Measurements from ENCODE around the gene LRRC1.

Gene LRRC1

DNA sequence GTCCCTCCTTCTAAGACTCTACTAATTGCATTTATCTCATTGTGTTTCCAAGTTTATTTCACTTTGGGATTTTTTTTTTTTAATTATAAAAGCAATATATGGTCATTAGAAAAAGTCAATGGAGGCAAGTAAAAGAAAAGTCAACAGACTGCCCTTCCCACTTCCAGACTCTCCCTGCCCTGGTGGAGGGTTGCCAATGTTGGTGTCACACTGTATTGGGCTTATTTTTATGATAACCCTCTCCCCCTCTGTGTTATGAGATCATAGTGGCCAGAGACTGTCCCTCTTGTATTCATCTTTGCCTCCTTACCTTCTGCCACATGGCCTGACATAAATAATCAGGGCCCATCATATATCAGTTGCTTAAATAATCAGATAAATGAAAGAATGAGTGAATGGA, 63.4 kb downstream of the LRRC1 start:
- H3K4me1 ChIP-seq (ENCODE audit: insufficient read depth, poor library complexity, severe bottlenecking), result peaks cover 5% of the 10 kb centered on the region

DNA sequence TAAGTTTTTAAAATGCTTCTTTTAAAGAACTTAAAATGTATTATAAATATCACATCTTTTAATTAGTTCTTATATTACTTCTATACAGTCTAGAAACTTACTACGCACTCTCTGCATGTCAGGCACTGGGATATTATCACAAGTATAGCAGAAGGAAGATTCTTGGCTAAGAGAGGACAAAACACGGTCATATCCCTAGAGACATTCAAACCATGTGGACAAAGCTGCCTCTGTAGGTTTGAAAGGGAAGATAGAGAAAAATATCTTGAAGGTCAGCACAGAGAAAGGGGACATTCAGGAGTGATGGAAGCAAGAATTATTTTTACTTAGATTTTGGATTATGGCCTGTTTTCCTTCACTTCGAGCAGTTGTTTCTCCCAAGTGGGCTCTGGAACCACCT, 64.1 kb downstream of the LRRC1 start:
- H3K27me3 ChIP-seq (ENCODE audit: insufficient read depth, poor library complexity, severe bottlenecking), result no peaks in the 10 kb centered on the region
- no peak overlapping the region for H3K27ac ChIP-seq (ENCODE audit: poor library complexity, severe bottlenecking)
- DNase-seq (ENCODE audit: low spot score) (no peak), ATAC-seq (ENCODE audit: low read depth) (no peak)
- H3K9me3 ChIP-seq (ENCODE audit: severe bottlenecking), result no peaks in the 10 kb centered on the region
- H3K36me3 ChIP-seq (ENCODE audit: low read depth), result no peaks in the 10 kb centered on the region; the same call in 1 of the 2 replicates
- peaks cover 5% of the 10 kb centered on the region for H3K4me1 ChIP-seq (ENCODE audit: insufficient read depth, poor library complexity, severe bottlenecking)
- TF ChIP-seq, protein P1, sequence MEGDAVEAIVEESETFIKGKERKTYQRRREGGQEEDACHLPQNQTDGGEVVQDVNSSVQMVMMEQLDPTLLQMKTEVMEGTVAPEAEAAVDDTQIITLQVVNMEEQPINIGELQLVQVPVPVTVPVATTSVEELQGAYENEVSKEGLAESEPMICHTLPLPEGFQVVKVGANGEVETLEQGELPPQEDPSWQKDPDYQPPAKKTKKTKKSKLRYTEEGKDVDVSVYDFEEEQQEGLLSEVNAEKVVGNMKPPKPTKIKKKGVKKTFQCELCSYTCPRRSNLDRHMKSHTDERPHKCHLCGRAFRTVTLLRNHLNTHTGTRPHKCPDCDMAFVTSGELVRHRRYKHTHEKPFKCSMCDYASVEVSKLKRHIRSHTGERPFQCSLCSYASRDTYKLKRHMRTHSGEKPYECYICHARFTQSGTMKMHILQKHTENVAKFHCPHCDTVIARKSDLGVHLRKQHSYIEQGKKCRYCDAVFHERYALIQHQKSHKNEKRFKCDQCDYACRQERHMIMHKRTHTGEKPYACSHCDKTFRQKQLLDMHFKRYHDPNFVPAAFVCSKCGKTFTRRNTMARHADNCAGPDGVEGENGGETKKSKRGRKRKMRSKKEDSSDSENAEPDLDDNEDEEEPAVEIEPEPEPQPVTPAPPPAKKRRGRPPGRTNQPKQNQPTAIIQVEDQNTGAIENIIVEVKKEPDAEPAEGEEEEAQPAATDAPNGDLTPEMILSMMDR (IDR thresholded peaks at IDR 0.05; ENCODE audit: poor library complexity, severe bottlenecking), result no peak
- no peak overlapping the region for H3K4me3 ChIP-seq (ENCODE audit: severe bottlenecking)

More for the DNA sequence above, 63.4 kb downstream of the LRRC1 start:
- Histone ChIP-seq H3K9me3 (ENCODE audit: severe bottlenecking) (no peaks in the 10 kb centered on the region), H3K4me3 (ENCODE audit: severe bottlenecking) (no peak overlapping the region), H3K36me3 (ENCODE audit: low read depth) (no peaks in the 10 kb centered on the region; the same call in 1 of the 2 replicates), H3K27me3 (ENCODE audit: insufficient read depth, poor library complexity, severe bottlenecking) (no peaks in the 10 kb centered on the region), H3K27ac (ENCODE audit: poor library complexity, severe bottlenecking) (no peak overlapping the region)
- no peak for ATAC-seq (ENCODE audit: low read depth)
- TF ChIP-seq, protein P1 (IDR thresholded peaks at IDR 0.05; ENCODE audit: poor library complexity, severe bottlenecking), result no peak
- no peak for DNase-seq (ENCODE audit: low spot score)

DNA sequence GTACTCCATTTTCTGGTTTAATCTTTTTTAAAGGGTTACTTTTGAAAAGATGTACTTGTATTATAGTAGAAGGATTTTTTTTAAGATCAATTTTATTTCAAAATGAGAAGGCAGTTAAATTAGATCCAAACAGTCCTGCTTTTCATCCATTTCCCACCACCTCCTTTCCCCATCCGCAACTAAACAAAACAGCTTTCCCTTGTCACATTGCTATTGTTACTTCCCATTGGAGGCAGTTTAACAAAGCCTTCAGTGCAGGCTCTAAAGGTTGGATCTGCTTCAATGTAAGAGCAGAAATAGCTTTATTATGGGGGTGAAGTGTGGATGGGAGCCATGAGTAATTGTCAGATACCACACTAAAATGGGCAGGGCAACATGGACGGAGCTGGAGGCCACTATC, 65.7 kb downstream of the LRRC1 start:
- H3K4me1 ChIP-seq (ENCODE audit: insufficient read depth, poor library complexity, severe bottlenecking), result no peaks in the 10 kb centered on the region
- TF ChIP-seq, protein P1 (IDR thresholded peaks at IDR 0.05; ENCODE audit: poor library complexity, severe bottlenecking), result no peak
- ATAC-seq (ENCODE audit: low read depth) (no peak), DNase-seq (ENCODE audit: low spot score) (no peak)
- no peak overlapping the region for H3K27ac ChIP-seq (ENCODE audit: poor library complexity, severe bottlenecking)
- H3K4me3 ChIP-seq (ENCODE audit: severe bottlenecking), result no peak overlapping the region
- H3K27me3 ChIP-seq (ENCODE audit: insufficient read depth, poor library complexity, severe bottlenecking), result no peaks in the 10 kb centered on the region
- no peaks in the 10 kb centered on the region for H3K36me3 ChIP-seq (ENCODE audit: low read depth)
- no peaks in the 10 kb centered on the region for H3K9me3 ChIP-seq (ENCODE audit: severe bottlenecking)

DNA sequence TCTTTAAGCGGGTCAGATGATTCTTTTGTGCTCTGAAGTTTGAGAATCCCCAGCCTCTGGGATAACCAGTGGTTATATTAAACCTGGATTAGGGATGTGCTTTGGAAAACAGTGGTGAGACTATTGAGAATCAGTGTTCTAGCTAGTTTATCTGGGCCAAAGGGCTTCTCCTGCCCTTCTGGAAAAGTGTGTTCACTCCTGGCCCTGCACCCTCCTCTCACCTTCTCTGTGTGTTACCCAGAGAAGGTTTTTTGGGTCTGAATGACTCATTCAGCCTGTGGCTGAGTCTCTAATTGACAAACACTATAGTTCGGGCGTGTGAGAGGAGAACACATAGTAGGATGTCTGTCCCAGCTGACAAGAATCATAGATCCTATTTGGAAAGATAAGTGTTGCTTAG, 66.7 kb downstream of the LRRC1 start:
- H3K4me3 ChIP-seq (ENCODE audit: severe bottlenecking), result no peak overlapping the region
- H3K9me3 ChIP-seq (ENCODE audit: severe bottlenecking), result no peaks in the 10 kb centered on the region
- no peak overlapping the region for H3K27ac ChIP-seq (ENCODE audit: poor library complexity, severe bottlenecking)
- no peak for DNase-seq (ENCODE audit: low spot score)
- TF ChIP-seq, protein P1 (IDR thresholded peaks at IDR 0.05; ENCODE audit: poor library complexity, severe bottlenecking), result no peak
- no peaks in the 10 kb centered on the region for H3K4me1 ChIP-seq (ENCODE audit: insufficient read depth, poor library complexity, severe bottlenecking)
- H3K27me3 ChIP-seq (ENCODE audit: insufficient read depth, poor library complexity, severe bottlenecking), result no peaks in the 10 kb centered on the region
- H3K36me3 ChIP-seq (ENCODE audit: low read depth), result no peaks in the 10 kb centered on the region
- peak; percentile 44; the same call in 1 of the 3 replicates for ATAC-seq (ENCODE audit: low read depth)

DNA sequence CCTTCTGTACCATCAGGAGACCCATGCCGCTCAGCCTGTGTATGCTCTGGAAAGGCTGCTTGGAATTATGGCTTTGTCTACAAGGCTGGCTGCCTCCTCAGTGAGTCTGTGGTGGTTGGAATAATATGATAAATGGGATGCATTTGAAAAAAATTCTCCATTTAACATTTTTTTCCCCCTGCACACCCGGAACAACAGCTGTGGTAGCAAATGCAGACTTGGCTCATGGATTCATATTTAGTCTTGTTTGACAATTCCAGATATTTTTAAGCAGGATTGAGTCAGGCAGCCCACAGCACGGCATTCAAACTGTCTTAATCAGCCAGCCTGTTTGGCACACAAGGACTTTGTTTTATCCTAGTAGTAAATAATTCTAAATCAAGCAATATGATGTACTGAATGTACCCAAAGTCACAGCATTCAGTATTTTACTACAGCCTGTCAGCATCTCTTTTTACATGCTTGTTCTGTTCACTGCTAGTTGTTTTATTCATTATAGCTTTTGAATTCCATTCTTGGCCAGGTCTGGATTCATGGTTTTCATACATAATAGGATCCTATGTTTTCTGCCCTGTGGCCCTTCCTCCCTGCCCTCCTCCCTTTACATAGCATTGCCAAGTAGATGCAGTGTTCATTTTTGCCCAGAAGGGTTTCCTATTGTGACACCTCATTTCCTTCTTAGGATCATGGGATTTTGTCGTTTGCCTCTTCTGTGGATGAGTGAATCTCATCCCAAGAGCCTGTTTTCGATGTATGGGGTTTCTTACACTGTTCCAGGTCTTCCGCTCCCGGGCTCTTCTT, 68.1 kb downstream of the LRRC1 start:
- Histone ChIP-seq H3K36me3 (ENCODE audit: low read depth) (no peaks in the 10 kb centered on the region), H3K27ac (ENCODE audit: poor library complexity, severe bottlenecking) (no peak overlapping the region), H3K9me3 (ENCODE audit: severe bottlenecking) (no peaks in the 10 kb centered on the region), H3K4me3 (ENCODE audit: severe bottlenecking) (no peak overlapping the region), H3K4me1 (ENCODE audit: insufficient read depth, poor library complexity, severe bottlenecking) (no peaks in the 10 kb centered on the region), H3K27me3 (ENCODE audit: insufficient read depth, poor library complexity, severe bottlenecking) (no peaks in the 10 kb centered on the region)
- no peak for DNase-seq (ENCODE audit: low spot score)
- TF ChIP-seq, protein P1 (IDR thresholded peaks at IDR 0.05; ENCODE audit: poor library complexity, severe bottlenecking), result no peak
- ATAC-seq (ENCODE audit: low read depth), result 0 out of 3 replicates have a peak, but pooled peaks have one; percentile 33

Data from RWPE2 (cell line).